ENCODE results near the gene EPX. TPM values are rescaled to one million over a fixed set of nuclear protein-coding genes. Genes with fewer than 3 reads are reported as not detected.

EPX gene
- polyA plus RNA-seq, 1 experiment: not detected

- ChIA-PET CTCF (interaction anchor here (4.4 kb wide), 1 partner anchor 10 kb away, joined by 50 read pairs; no protein-coding TSS in a partner anchor), POLR2A (no interaction called here)
- DNase-seq (ENCODE audit: low read depth): no peak
- Histone ChIP-seq H3K36me3 (ENCODE audit: control insufficient read depth, insufficient read depth, low read length) (no peaks in the 10 kb centered on the region), H3K4me3 (ENCODE audit: low read depth, low read length) (no peak within 1 kb of the TSS), H3K27me3 (ENCODE audit: control insufficient read depth, insufficient read depth, low read length) (peaks cover 21% of the 10 kb centered on the region)
- TF ChIP-seq CTCF (IDR thresholded peaks at IDR 0.05; ENCODE audit: insufficient read depth, low read depth, low read length): no peak
These were observed 45.7 kb downstream of the EPX start, which contains the start of gene LPO for GRCh38 chr17:58238147-58238634. TSS of gene LPO (plus strand) at chr17:58238584. CDS start at chr17:58242980, 4,396 bp downstream.

GRCh38 chr17:58239987-58240386 is 47.5 kb downstream of the EPX start:
- Histone ChIP-seq H3K36me3 (ENCODE audit: control insufficient read depth, insufficient read depth, low read length) (no peaks in the 10 kb centered on the region), H3K27me3 (ENCODE audit: control insufficient read depth, insufficient read depth, low read length) (peaks cover 20% of the 10 kb centered on the region), H3K4me3 (ENCODE audit: low read depth, low read length) (no peak overlapping the region)
- POLR2A ChIA-PET: no interaction called here
- CTCF ChIA-PET: no interaction called here
- no peak for TF ChIP-seq CTCF (IDR thresholded peaks at IDR 0.05; ENCODE audit: insufficient read depth, low read depth, low read length)
- no peak for DNase-seq (ENCODE audit: low read depth)

- no peak for DNase-seq (ENCODE audit: low read depth)
- ChIA-PET POLR2A (no interaction called here), CTCF (interaction anchor here (1.7 kb wide), 1 partner anchor 8 kb away, joined by 5 read pairs; no protein-coding TSS in a partner anchor)
- H3K36me3 ChIP-seq (ENCODE audit: control insufficient read depth, insufficient read depth, low read length): no peaks in the 10 kb centered on the region
- TF ChIP-seq CTCF (IDR thresholded peaks at IDR 0.05; ENCODE audit: insufficient read depth, low read depth, low read length): no peak
- peaks cover 16% of the 10 kb centered on the region for H3K27me3 ChIP-seq (ENCODE audit: control insufficient read depth, insufficient read depth, low read length)
- H3K4me3 ChIP-seq (ENCODE audit: low read depth, low read length): no peak overlapping the region
These were observed 49.8 kb downstream of the EPX start for GRCh38 chr17:58242171-58242784.

GRCh38 chr17:58244963-58245362 is 52.4 kb downstream of the EPX start:
- no peak for DNase-seq (ENCODE audit: low read depth)
- POLR2A ChIA-PET: no interaction called here
- Histone ChIP-seq H3K36me3 (ENCODE audit: control insufficient read depth, insufficient read depth, low read length) (no peaks in the 10 kb centered on the region), H3K4me3 (ENCODE audit: low read depth, low read length) (no peak overlapping the region), H3K27me3 (ENCODE audit: control insufficient read depth, insufficient read depth, low read length) (peaks cover 11% of the 10 kb centered on the region)
- no peak for TF ChIP-seq CTCF (IDR thresholded peaks at IDR 0.05; ENCODE audit: insufficient read depth, low read depth, low read length)
- CTCF ChIA-PET: no interaction called here

GRCh38 chr17:58245428-58246103 is 53.0 kb downstream of the EPX start:
- no peak for TF ChIP-seq CTCF (IDR thresholded peaks at IDR 0.05; ENCODE audit: insufficient read depth, low read depth, low read length)
- peaks cover 10% of the 10 kb centered on the region for H3K27me3 ChIP-seq (ENCODE audit: control insufficient read depth, insufficient read depth, low read length)
- H3K36me3 ChIP-seq (ENCODE audit: control insufficient read depth, insufficient read depth, low read length): no peaks in the 10 kb centered on the region
- no peak for DNase-seq (ENCODE audit: low read depth)
- ChIA-PET POLR2A (no interaction called here), CTCF (no interaction called here)
- no peak overlapping the region for H3K4me3 ChIP-seq (ENCODE audit: low read depth, low read length)
